ENCODE data around the gene TMEM151A. TPM values are rescaled to one million over a fixed set of nuclear protein-coding genes. Genes with fewer than 3 reads are reported as not detected.
"Not testable (repeated sequence)": the region's sequence is repeated elsewhere in the genome, so short reads cannot be mapped to it uniquely, and the experiment has no call there.

The TMEM151A gene
- total RNA-seq, 1 experiment from 2014 or later, result 0.23 TPM

DNA sequence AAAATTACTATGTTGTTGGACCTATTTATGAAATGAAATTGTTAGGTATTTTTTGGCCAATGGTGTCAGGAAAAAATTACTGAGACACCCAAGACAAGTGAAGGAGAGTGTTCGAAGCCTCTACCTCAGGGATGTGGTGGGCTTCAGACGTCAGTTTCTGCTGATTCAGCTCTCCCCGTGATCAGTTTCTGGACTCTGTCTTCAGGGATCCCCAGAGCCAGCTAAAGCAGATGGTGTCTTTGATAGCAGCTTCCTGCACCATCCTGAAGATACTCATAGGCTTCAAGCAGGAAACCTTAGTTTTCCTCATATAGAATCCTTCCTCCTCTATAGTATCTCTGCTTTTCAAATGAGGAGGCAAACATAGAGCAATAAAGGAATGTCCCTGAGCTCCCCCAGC, 17.8 kb downstream of the TMEM151A start:
- DNase-seq (ENCODE audit: low read depth), result no peak

DNA sequence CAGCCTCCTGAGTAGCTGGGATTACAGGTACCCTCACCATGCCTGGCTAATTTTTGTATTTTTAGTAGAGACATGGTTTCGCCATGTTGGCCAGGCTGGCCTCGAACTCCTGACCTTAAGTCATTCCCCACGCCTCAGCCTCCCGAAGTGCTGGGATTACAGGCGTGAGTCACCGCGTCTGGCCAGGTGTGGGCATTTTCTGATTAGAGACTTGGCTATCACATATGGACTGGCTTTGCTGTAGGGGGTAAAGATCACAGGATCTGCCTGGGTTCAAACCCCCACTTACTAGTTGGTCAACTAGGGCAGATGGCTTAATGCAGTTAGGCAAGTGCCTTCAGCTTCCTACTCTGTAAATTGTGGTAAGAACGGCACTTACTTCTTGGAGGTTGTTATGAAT, 18.6 kb downstream of the TMEM151A start:
- DNase-seq (ENCODE audit: low read depth), result no peak

DNA sequence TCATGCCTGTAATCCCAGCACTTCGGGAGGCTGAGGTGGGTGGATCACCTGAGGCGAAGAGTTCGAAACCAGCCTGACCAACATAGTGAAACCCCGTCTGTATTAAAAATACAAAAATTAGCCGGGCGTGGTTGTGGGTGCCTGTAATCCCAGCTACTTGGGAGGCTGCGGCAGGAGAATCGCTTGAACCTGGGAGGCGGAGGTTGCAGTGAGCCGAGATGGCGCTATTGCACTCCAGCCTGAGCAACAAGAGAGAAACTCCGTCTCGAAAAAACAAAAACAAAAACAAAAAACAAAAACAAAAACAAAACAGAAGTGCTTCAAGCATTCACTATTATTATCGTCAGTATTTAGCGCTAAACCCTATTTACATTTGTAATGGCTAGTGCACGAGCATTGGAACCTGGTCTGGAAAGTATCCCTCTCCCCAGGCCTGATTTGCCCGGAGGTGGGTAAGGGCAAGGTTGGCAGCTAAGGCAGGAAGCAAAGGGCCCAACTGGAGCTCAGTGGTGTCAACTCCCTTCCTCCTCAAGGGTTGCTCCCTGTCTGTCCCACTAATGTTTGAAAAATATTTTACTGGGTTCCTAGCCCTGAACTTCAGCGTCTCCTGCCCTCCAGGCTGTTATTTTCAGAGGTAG, 19.2 kb downstream of the TMEM151A start:
- not testable (repeated sequence) for DNase-seq (ENCODE audit: low read depth)

DNA sequence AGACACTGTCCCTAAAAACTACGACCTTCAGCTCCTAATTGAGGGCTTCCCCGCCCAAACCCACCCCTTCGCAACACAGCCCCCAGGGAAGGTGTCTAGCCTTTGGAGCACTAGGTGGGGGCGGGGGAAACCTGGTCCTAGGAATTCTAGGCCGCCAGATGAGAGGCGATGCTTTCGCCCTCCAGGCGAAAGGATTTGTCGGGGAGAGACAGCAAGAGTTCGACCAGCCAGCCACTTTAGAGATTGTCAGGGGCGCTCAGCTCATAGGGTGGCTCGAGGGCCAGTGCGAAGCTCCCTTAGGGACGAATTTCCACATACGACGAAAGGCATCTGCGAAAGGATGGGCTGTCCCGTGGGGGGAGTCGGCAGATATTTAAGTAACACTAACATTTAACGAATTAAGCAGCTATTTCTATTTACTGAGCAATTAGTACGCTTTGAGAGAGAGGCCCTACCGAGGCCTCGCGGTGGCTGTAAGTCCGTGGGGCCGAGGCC, 19.8 kb downstream of the TMEM151A start:
- no peak for DNase-seq (ENCODE audit: low read depth)

DNA sequence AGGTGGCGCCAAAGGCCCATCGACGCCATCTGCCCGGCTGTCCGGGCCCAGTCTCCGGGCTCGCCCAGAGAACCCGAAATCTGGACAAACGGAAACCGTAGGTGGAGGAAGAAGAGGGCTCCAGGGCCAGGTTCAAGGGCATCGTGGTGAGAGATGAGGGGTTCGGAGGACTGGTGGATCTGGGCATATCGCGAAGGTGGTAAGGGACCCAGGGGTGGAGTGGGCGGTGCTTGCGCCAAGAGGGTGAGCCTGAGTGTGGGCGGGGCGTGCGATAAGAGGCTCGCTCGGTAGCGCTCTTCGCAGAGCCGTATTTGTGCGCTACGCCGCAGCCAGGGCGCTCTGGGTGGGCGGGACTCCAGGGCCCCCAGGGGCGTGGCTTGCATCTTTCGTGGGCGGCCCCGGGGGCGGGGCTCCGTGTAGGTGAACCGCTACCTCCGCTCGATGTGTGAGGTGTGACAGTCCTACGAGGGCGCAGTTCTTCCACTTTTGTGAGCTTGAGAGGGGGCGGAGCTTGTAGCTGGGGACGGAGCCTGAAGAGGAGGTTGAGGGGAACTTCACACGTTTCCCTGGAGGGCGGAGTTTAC, 20.4 kb downstream of the TMEM151A start:
- peak; percentile 84 for DNase-seq (ENCODE audit: low read depth)

DNA sequence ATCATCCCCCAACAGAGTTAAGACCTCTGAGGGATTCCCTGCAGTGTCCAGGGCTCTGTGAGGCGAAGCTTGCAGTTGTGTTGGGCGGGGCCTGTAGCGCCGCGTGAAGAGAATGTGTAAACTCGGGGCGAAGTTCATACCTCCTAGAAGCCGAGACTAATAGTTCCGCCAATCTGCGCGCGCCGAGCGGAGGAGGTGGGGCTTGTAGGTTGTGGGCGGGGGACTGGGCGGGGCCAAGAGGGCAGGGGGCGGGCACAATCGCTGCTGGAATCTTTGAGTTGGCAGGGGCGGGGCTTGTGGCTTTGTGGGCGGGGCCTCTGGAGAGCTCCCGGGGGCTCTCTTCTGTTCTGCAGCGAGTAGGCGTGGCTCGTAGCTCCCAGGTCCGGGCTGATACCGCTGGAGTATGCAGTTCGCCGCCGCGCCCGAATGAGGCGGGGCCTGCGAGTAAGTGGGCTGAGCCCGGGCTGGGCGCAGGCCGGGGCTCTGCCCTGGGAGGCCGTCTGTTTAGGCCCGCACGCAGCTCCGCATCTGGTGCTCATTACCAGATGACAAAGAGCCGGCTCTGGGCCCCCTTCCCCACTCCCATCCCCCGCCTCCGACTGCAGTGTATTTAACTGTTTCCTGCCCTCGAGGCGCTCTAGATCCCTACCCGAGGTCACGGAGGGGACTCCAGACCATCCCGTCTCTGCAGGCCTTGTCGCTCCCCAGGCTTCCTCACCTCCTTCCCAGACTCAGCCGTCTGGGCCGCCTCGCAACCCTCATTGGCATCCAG, 21.0 kb downstream of the TMEM151A start:
- peak; percentile 94 for DNase-seq (ENCODE audit: low read depth)

DNA sequence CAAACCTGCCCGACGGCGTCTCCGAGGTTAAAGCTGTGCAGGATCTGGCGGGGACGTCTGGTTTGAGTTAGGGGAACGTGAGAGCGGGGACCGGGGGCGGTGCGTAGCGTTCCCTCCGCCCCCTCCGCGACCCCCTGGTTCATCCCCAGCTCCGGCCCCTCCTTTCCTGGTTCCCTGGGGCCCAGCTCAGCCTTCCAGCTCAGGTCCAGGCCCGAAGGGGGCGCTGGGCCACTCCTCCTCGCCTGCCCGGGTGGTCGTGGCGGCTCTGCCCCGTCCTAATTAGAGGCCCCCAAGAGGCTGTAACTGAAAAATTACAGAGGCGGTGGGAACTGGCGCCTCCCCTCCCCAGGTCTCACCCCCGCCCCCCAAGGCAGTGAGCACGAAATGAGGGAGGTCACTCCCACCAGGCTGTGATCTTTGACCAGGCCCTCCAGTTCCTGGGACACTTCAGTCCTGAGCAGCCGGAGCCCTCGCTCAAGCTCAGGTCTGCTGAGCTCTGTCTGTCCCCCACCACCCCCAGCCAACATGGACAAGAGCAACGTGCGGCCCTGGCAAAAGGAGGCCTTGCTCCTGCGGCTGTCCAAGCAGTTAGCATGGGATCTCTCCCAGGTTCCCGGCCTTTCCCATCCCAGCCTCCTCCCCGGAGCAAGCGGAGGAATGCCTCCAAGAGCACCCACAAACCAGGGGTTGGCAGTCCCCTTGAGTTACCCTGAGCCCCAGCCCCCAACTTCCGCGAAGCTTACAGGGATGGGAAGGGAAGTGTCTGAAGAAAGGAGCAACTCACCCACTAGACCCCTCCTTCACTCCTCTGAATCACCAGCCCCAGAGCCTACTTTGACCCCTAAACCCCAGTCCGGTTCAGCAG, 21.9 kb downstream of the TMEM151A start:
- DNase-seq (ENCODE audit: low read depth), result no peak

DNA sequence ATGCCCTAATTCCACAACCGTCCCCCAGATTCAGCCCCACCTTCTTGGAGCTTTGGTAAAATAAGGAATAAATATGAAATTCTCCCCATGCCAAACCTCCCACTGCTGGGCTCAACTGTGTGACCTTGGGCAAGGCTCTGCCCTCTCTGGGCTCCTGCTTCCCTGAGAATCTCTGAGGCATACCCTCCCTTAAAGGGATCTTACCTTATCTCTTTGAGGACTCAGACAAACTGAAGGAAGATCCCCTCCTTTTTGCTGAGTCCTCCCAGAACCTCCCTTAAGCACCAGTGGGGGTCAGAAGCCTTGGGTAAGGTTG, 22.4 kb downstream of the TMEM151A start:
- no peak for DNase-seq (ENCODE audit: low read depth)

DNA sequence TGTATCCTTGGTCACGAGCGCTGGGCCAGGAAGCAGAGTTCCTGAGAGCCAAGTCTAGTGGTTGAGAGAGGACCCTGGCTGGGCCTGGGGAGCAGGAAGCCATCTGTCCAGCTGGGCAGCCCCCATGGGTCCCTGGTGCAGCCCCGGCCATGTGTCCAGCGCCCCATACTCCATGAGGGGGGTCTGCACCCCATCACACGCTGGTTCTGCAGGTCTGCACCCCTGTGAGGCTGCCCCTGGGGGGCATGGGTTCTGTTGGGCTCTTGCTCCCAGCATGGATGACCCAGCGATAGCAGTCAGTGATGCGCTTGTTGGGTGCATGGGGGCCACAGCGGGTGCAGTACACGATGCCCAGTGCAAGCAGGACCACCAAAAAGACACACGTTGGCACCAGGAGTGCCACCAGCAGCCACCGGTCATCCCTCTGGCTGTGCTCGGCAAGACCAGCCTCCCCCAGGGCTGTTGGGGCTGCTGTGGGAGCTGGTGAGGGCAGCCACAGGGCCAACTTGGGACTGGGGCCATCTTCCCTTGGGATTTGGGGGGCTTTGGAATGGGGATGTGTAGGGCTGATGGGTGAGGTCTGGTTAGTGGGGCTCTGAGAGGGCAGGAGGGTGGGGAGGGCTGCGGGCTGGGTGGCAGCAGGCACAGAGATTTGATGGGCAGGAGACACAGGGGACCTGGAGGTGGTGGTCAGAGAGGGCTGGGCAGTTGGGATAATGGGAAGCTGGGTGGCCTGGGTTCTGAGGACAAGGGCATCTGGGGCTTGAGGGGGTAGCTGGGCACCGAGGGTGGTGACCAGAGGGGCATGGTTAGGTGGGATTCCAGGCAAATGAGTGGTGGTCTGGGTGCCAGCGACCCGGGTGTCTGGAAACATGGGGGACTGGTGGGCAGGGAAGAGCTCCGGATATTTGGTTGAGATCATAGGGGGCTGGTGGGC, 23.1 kb downstream of the TMEM151A start:
- DNase-seq (ENCODE audit: low read depth), result no peak

DNA sequence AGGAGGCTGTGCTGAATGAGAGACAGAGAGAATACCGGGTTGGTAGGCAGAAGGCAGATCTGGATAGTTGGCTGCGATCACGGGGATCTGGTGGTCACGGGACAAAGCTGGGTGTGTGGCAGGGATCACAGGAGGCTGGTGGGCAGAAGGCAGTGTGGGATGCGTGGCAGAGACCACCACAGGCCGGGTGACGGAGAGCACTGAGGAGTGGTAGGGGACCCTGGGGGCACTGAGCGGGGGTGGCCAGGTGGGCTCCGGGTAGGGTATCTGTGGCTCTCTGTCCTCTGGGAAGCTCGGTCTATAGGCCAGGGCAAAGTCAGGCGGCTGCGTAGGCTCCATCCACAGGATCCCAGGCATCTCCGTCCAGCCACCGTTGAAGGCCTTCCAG, 23.8 kb downstream of the TMEM151A start:
- no peak for DNase-seq (ENCODE audit: low read depth)

DNA sequence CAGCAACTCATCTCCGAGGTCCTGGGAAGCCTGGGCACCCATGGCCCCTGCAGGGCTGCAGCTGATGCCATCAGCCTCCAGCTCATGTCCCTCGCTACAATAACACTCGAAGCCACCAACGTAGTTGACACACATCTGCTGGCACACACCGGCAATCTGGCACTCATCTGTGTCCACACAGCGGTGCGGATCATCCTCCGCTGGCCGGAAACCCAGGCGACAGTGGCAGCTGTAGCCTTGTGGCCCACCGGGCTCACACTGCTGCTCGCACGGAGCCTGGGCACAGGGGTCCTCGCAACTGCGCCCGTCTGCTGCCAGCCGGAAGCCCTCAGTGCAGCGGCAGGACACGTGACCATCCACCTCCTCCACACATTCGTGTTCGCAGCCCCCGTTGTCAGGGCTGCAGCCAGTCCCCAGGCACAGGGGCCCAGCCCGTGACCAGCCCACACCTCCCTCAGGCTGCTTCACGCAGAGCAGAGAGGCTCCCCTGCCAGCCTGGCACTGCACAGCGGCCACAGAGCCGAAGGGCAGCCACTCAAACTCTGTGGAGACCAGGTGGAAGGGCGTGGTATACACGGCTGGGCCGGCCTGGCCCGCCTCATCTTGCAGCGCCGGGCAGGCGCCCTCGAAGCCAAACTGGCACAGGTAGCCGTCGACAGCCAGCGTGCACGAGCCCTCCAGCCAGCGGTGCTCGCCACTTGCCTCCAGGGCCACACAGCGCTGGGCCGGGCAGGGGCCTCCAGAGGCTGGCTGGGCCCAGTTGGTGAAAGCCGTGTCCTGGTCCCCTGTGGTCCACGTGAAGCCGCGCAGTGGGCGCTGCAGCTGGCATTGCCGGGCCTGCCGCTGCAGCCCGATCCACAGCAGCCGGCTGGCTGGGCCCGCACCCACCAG, 24.5 kb downstream of the TMEM151A start:
- DNase-seq (ENCODE audit: low read depth), result no peak

DNA sequence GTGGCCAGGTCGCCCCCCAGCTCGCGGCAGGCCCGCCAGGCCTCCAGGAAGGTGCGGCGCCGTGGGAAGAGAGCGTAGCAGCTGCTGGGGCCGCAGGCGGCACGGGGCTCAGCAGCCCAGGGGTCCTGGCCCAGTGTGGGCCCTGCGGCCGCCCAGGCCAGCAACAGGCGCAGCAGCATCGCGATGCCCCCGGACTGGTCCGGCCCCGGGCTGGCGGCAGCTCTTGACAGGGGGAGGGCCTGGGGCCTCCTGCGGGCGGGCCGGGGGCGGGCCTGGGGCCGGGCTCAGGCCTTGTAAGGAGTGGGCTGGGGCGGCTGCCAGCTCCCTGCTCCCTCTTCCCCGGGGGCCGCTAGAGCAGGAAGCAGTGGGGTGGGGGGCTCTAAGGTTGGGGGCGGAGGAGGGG, 25.2 kb downstream of the TMEM151A start, which contains the start of gene CD248:
Gene CD248, minus strand, starts transcription at position 196 of the 403 bp plus-strand sequence. Its CDS starts 17 bp downstream, at position 179.
- no peak for DNase-seq (ENCODE audit: low read depth)

DNA sequence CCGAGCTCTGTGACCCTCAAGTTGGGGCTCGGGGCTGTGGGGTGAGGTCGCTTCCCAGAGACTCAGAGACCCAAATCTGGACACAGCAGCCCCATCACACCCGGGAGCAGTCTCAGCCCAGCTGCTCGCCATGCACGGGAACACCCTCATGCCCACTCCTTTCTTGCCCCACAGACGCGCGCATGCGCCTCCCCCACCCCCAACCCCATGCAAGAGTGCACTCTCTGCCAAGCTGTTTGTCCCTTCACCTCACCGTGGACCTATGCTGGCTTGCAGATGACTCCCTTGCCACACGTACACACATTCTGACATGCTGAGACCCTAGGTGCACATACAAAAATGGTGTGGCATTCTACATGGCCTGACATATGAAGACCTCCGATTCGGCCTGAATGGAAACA, 25.6 kb downstream of the TMEM151A start:
- no peak for DNase-seq (ENCODE audit: low read depth)

DNA sequence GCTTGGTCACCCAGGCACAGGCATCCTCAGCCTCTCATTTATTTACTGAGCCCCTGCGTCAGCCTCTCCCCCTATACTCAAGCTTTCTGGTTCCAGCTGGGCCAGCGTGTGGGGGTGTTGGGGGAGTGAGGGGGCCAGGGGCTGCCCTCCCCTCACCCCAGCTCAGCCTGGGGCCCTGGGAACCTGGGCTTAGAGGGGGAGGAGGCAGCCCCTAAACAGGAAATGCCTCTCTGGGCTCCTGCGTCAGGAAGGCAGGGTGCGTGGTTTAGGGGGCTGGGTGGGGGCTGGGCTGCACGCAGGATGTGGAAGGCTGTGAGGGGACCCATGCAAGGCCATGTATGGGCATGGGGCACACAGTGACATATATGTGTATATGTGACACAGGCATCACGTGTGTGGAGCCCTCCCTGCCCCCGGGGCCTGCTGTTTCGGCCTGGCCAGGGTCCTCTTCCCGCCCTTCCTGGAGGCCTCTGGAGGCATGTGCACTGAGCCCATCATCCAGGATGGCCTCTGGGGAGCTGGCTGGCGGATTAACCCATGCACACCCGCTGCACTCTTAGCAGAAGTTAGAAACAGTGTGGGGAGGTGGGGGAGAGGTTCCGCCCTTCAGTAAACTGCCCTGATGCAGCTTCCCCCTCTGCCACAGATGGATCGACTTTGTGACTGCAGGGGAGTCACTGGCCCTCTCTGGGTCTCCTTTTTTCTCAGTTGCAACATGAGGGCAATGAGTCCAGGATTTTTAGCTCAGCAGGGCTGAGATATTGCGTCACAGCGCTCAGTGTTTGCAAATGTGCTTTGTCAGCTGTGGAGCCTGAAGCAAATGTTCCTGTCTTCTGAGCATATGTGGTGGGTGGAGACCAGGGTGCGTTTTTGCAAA, 26.3 kb downstream of the TMEM151A start:
- DNase-seq (ENCODE audit: low read depth), result peak; percentile 78

DNA sequence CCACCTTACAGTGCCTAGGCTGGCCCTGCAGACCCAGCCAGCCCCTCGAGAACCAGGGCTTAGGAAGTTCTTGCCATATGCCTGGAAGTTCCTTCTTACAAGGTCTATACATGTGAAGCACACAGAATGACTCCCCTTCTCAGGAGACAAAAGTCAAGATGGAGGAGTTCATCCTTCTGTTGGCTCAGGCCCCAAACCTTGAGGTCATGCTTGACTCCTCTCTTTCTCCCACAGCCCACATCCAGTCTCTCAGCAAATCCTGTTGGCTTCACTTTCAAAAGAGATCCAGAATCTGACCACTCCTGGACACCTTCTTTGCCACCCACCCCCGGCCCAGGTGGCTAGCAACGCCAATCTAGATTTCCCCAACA, 26.9 kb downstream of the TMEM151A start:
- no peak for DNase-seq (ENCODE audit: low read depth)

DNA sequence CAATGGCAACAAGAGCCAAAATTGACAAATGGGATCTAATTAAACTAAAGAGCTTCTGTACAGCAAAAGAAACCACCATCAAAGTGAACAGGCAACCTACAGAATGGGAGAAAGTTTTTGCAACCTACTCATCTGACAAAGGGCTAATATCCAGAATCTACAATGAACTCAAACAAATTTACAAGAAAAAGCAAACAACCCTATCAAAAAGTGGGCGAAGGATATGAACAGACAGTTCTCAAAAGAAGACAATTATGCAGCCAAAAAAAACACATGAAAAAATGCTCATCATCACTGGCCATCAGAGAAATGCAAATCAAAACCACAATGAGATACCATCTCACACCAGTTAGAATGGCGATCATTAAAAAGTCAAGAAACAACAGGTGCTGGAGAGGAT, 28.6 kb downstream of the TMEM151A start:
- not testable (repeated sequence) for DNase-seq (ENCODE audit: low read depth)

DNA sequence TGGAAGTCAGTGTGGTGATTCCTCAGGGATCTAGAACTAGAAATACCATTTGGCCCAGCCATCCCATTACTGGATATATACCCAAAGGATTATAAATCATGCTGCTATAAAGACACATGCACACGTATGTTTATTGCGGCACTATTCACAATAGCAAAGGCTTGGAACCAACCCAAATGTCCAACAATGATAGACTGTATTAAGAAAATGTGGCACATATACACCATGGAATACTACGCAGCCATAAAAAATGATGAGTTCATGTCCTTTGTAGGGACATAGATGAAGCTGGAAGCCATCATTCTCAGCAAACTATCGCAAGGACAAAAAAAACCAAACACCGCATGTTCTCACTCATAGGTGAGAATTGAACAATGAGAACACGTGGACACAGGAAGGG, 29.1 kb downstream of the TMEM151A start:
- DNase-seq (ENCODE audit: low read depth), result not testable (repeated sequence)

DNA sequence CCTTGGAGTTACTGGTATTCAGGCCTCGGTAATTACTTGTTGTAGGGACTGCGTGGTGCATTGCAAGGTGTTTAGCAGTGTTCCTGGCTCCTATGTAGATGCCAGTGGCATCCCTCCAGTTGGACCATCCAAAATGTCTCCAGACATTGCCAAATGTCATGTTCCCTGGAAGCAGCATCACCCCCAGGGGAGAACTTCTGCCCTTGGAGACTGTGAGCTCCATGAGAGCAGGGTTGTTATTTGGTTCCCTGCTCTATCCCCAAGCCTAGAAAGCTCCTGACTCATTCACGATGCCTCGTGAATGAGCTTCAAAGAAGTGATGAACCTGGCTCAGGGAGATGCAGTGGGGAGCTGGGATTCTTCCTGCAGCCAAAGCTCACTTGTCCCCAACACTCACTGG, 29.9 kb downstream of the TMEM151A start:
- DNase-seq (ENCODE audit: low read depth), result no peak

All from LHCN-M2 (cell line).